BE2C (cell line): ENCODE measurements around the gene INPP1.

ENCODE experiments used
- DNase-seq: peaks from one replicate; pipeline ENCODE4 v3.0.0-alpha.2; 2020
- H3K27me3 ChIP-seq: fragments of 250-450 bp; sonication (Bioruptor Pico); 2 replicates; pipeline ENCODE4 v1.5.1; 2020; ENCODE audit warnings: mild to moderate bottlenecking
- H3K36me3 ChIP-seq: fragments of 250-450 bp; sonication (Bioruptor Pico); 2 replicates; pipeline ENCODE4 v1.5.1; 2020; ENCODE audit warnings: mild to moderate bottlenecking
- H3K4me1 ChIP-seq: fragments of 250-450 bp; sonication (Bioruptor Pico); 2 replicates; pipeline ENCODE4 v1.5.1; 2020
- H3K4me3 ChIP-seq: 2 replicates; pipeline ENCODE4 v1.5.1; 2011; ENCODE audit warnings: low read depth, low read length
- H3K9me3 ChIP-seq: fragments of 250-450 bp; sonication (Bioruptor Pico); 2 replicates; pipeline ENCODE4 v1.5.1; 2020
- CTCF ChIP-seq: IDR thresholded peaks from 2 replicates; pipeline ENCODE4 v1.5.1; 2012; ENCODE audit warnings: mild to moderate bottlenecking, low read depth, low read length

INPP1 gene

GRCh38 chr2:190376083-190376482 lies 32.7 kb downstream of the INPP1 start:
- Histone ChIP-seq H3K36me3 (no peaks in the 10 kb centered on the region), H3K4me1 (peaks cover 11% of the 10 kb centered on the region), H3K9me3 (no peaks in the 10 kb centered on the region), H3K4me3 (no peak overlapping the region), H3K27me3 (no peaks in the 10 kb centered on the region)
- no peak for DNase-seq
- TF ChIP-seq CTCF = no peak

GRCh38 chr2:190376591-190377245 lies 33.3 kb downstream of the INPP1 start:
- Histone ChIP-seq H3K4me1 (peaks cover 18% of the 10 kb centered on the region), H3K27me3 (no peaks in the 10 kb centered on the region), H3K9me3 (no peaks in the 10 kb centered on the region), H3K4me3 (no peak overlapping the region), H3K36me3 (no peaks in the 10 kb centered on the region)
- DNase-seq = no peak
- TF ChIP-seq CTCF = no peak

- H3K27me3 ChIP-seq = no peaks in the 10 kb centered on the region
- H3K9me3 ChIP-seq = no peaks in the 10 kb centered on the region
- DNase-seq = no peak
- no peak overlapping the region for H3K4me3 ChIP-seq
- H3K36me3 ChIP-seq = no peaks in the 10 kb centered on the region
- peaks cover 20% of the 10 kb centered on the region for H3K4me1 ChIP-seq
- TF ChIP-seq CTCF = no peak
Measured at GRCh38 chr2:190378880-190379237, 35.5 kb downstream of the INPP1 start.

- TF ChIP-seq CTCF = no peak
- Histone ChIP-seq H3K36me3 (no peaks in the 10 kb centered on the region), H3K4me1 (peaks cover 20% of the 10 kb centered on the region), H3K4me3 (no peak overlapping the region), H3K9me3 (no peaks in the 10 kb centered on the region), H3K27me3 (no peaks in the 10 kb centered on the region)
- DNase-seq = no peak
Measured at GRCh38 chr2:190379249-190379964, 36.0 kb downstream of the INPP1 start.

GRCh38 chr2:190380962-190381412 lies 37.6 kb downstream of the INPP1 start:
- Histone ChIP-seq H3K4me3 (no peak overlapping the region), H3K27me3 (no peaks in the 10 kb centered on the region), H3K4me1 (peaks cover 20% of the 10 kb centered on the region), H3K36me3 (no peaks in the 10 kb centered on the region), H3K9me3 (no peaks in the 10 kb centered on the region)
- no peak for TF ChIP-seq CTCF
- DNase-seq = no peak

- Histone ChIP-seq H3K27me3 (no peaks in the 10 kb centered on the region), H3K9me3 (no peaks in the 10 kb centered on the region), H3K4me3 (no peak overlapping the region), H3K4me1 (peaks cover 20% of the 10 kb centered on the region), H3K36me3 (no peaks in the 10 kb centered on the region)
- TF ChIP-seq CTCF = peak; percentile 63
- no peak for DNase-seq
Measured at GRCh38 chr2:190382851-190383250, 39.5 kb downstream of the INPP1 start.
